ENCODE results near the gene GYPB.
"Not testable (repeated sequence)": the region's sequence is repeated elsewhere in the genome, so short reads cannot be mapped to it uniquely, and the experiment has no call there.

GRCh38 chr4:144050631-144051030, 31.5 kb upstream of the GYPB start:
- TF ChIP-seq, protein P1, sequence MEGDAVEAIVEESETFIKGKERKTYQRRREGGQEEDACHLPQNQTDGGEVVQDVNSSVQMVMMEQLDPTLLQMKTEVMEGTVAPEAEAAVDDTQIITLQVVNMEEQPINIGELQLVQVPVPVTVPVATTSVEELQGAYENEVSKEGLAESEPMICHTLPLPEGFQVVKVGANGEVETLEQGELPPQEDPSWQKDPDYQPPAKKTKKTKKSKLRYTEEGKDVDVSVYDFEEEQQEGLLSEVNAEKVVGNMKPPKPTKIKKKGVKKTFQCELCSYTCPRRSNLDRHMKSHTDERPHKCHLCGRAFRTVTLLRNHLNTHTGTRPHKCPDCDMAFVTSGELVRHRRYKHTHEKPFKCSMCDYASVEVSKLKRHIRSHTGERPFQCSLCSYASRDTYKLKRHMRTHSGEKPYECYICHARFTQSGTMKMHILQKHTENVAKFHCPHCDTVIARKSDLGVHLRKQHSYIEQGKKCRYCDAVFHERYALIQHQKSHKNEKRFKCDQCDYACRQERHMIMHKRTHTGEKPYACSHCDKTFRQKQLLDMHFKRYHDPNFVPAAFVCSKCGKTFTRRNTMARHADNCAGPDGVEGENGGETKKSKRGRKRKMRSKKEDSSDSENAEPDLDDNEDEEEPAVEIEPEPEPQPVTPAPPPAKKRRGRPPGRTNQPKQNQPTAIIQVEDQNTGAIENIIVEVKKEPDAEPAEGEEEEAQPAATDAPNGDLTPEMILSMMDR (IDR thresholded peaks at IDR 0.05; ENCODE audit: poor library complexity, severe bottlenecking), result not testable (repeated sequence)
- TF ChIP-seq EP300 (conservative IDR thresholded peaks at IDR 0.05; ENCODE audit: poor library complexity, severe bottlenecking), result not testable (repeated sequence)
